Activated gamma-delta T cell treated with Interleukin-2 at 50 U/mL for 16 hours (primary cell): ENCODE measurements around the gene UNC79.

Experiments
- DNase-seq: peaks from one replicate; pipeline ENCODE4 v3.0.0-alpha.2; 2020

The UNC79 gene

DNA sequence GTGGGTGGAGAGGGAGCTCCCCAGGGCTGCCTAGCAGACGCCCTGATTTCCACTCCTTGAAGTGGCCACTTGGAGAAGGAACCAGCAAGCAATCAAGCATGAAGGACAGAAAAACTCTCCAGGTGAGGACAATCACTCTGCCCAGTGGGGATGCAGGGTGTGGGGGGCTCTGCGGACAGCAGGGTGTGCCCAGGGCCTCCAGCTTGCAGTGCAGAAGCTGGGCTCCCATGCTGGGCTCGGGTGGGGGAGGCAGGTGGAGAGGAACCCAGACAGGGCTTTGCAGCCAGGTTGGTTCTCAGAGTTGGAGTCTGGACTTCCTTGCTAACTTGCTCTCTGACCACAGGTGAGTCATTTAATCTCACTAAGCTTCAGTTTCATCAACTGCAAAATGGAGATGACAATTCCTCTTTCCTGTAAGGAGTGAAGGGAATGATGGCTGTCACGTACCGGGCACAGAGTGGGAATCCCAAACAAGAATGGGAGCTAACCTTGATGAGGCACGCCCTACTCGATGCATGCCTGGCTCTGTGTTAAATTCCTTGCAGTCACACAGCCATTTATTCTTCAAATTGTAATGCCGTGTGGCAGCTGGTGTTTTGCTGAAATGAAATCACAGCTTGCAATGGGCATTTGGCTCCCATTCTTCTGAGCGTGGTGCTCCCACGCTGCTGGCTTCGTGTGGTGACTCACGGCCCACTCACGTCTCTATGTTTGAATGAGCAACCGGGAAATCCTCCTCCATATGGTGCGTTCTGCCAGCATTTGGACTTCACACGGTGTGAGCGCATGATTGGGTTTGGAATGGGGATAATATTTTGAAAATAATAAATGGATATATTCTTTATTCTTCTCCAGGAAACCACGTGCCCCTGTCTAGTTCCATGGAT, 282.3 kb downstream of the UNC79 start:
- DNase-seq, result no peak

DNA sequence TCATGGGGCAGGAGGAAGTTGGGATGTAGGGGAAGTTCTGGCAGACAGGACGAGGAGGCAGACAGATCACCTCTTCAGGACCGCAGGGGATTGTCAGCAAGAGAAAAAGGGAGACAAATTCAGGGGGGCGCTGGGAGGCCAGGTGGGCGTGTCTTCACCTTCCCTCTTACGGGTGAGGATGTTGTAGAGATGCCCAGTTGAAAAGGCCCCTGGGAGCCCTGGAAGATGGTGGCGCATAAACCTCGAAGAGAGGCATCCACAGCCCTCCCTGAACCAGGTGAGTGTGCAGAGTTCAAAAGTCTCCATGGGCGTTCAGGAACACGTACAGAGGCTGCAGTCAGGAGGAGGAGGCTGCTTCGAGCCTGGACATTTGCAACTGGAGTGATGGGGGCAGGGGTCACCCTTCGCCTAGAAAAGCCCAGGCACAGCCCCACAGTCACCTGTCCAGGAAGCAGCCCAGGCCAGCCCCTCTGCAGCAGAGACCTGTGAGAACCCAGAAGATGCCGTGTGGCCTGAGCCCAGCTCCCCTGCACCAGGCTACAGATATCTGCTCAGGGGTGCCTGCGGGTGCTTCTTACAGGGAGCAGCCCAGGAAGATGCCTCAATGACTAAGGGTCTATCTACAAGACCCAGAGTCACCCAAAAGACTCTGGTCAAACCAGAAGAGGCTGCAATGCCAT, 283.1 kb downstream of the UNC79 start:
- DNase-seq, result no peak

DNA sequence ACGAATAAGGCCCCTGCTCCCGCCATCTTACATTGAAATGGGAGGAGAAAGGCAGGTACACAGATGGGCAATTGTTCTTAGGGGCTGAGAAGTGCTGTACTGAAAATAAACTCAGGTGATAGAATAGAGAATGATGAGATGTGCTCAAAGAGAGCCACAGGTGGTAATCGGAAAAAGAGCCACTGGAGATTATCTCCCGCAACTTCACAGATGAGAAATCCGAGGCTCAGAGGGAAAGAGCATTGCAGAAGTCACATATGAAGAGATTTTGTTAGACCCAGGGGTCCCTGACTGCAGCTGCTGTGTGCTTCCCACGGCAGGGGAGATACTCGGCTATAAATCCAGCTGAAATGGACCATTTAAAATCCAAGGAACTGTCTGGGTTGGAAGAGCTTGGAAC, 283.9 kb downstream of the UNC79 start:
- no peak for DNase-seq

DNA sequence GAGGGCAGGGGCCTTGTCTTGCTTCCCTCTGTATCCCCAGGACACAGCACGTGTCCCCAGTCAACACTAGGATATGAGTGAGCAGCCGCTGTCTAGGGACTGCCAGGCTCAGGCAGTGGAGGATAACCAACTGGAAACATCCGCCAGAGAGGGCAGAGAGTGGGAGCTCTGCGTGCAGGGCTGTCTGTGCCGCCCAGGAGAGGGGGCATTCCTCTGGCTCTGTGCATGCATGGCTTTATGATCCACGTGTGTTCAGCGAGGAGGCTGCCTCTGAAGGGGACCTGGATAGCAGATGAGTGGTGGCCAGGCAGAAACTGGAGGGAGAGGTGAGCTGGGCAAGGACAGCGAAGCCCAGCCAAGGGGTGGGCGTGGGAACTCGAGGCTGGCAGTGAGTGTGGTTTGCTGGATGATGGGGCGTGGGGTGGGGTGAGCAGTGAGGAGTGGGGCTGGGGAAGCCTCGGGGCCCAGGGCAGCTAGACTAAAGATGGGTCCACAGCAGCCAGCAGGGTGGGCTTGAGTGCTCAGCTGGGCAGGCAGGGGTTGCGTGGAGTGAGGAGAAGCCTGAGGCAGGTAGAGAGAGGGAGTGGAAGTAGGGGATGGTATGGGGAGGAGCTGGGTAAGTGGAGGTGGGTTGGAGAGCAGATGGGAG, 284.7 kb downstream of the UNC79 start:
- DNase-seq, result no peak

DNA sequence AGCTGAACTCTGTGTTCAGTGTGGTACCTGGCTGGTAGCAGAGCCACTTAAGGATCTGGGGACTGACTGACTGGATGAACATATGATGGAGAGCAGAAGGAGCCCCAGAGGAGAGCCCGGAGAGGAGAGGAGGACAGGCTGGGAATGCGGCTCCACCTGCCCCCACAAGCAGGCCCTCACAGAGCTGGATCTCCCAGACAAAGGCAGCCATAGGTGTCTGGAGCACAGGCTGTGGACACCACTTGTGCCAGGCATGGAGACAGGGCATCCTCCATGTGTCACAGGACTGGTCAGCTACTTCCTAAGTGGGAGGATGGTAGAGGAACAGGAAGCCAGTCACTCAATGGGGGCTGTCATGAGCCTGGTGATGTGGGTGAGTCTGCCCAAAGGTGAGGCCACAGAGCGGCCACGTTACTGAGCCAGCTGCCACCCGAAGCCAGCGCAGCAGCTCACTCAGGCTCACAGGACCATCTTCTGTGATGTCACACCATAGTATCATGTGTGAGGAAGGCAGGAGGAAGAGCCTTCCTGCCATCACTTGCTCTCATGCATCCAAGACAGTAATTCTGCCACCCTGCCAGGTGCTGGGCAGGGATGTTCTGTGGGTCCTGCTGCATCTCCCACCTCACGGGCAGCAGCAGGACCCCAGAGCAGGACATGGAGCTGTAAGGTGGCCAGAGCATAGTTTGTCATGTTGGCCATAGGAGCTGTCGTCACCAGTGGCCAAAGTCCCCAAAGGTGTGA, 285.4 kb downstream of the UNC79 start:
- DNase-seq, result no peak

DNA sequence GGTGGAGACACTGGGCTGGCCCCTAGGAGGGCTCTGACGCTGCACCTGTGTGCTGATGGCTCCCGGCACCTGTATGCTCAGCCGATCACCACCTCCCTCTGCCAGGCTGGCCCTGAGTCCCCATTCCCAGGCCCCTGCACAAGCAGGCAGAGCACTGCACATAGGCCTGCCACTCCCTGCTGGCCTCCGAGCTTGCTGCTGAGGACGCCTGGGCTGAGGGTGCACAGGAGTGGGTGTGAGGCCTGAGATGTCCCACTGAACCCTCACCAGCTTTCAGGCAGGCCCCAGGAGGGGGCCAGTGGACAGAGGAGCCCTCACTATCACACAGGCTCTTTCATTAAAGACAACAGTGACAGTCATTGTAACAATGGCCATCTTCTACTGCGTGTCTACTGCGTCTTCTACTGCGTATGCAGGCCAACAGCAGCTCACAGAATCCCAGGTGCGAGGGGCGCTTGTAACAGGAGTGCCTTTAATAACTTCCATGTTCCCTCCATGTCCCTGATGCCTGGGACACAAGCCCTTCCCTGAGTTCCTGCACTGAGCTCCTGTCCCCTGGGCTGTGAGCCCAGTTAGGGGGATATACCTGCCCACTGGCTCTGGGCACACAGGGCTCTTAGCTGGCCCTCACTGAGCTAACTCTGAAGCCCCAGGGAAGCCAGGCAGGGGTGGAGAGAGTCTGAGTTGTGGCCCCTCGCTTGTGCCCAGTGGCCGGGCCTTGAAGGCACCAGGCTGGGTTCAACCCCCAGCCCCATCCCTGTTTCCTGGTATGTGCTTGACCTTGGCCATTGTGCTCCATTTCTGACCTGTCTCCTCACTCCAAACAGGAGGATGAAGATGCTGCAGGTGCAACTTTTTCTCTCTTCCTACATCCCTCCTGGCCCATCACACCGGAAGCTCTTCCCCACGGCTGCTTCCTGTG, 286.3 kb downstream of the UNC79 start:
- no peak for DNase-seq

DNA sequence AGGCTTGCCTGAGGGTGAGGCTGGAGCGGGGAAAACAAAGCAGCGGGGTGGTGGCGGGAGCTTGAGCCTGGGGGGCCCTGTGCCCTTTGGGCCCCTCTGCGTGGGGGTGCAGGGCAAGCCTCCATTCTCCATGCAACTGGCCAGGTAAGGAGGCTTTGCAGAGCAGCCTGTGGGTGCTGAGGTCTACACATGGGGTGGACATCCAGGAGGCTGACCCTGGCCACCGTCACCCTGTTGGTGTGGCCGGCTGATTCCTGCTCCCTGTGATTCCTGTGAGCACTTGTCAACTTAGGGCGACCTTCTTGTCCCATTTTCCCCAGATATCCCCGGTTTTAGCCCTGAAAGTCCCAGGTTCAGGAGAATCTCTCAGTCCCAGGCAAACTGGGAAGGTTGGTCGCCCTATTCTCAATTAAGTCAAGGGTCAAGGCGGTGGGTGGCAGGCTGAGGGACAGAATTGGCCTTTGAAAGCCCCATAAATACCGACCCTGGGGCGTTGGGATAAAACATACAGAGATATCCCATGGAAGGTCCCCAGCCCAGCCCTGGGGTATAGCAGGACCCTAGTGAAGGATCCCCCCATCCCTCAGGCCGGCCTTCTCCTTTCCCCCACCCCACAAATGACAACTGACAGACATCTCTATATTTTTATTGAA, 287.1 kb downstream of the UNC79 start:
- no peak for DNase-seq

DNA sequence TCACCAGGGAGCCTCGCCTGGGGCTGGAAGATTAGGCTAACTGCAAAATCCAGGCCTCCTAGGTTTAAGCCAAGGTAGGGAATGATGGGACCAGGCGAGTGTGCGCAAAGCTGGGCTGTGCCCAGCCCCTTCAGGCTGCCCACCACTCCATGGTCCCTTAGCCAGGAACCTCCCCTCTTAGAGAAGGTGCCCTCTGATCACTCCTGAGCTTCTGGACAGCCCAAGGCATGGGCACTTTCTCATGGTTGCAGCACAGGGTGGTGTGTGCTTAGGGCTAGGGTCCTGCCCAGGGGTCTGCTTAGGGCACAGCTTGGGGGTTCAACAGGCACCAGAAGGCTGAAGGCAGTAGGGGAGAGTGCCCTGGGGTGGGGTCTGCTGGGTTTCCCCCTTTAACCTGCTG, 288.5 kb downstream of the UNC79 start:
- DNase-seq, result no peak

DNA sequence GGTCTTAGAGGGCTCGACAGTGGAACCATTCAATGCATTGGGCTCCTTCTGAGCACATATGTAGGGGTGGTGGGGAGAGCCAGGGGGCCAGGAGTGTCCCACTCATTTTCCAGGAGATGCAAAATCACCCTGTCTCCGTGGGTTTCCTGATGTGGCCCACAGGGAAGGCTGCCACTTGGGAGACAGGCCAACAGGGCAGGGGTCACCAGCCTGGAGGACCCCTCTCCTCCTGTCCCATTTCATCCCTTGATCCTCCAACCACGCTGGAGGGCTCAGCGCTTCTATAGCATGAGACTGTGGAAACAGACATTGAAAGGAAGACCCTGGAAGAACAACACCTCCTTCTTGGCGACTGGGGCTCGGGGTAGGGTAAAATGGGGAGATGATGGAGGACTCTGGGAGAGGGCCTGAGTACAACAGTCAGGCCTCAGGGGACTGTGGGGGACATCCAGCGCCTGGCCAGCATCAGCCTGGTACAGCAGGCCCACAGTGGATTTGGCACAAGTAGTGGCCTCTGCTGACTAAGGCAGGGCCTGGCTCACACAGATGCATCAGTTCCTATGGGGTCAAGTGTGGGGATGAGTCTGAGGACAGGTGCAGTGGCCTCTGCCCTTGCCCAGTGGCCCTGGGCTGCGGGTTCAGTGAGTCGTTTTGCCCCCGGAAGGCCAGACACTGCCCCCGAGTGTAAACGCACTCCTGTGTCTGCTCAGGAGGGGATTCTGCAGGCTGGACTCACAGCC, 289.5 kb downstream of the UNC79 start:
- DNase-seq, result no peak

DNA sequence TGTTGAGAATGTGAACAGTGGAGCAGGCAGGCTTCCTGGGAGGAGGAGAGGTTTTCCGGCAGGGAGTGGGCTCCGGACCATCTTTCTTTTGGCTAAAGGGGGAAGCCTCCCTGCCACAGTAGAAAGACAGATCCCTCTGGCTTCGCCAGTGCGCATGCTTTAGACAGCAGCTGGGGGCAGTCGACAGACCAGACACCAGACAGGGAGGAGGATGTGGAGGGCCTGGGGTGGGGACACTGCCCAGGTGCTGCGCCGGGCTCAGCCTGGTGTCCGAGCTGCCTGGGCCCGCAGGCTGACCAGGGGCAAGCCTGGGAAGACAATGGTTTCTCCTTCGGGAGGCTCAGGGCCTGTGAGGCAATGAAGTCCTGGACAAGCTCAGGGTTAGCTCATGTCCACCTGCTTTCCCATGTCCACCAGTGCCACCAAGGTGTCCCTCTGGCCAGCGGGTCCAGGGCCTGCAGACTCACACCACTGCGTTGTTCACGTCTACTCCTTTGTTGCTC, 290.3 kb downstream of the UNC79 start:
- no peak for DNase-seq

DNA sequence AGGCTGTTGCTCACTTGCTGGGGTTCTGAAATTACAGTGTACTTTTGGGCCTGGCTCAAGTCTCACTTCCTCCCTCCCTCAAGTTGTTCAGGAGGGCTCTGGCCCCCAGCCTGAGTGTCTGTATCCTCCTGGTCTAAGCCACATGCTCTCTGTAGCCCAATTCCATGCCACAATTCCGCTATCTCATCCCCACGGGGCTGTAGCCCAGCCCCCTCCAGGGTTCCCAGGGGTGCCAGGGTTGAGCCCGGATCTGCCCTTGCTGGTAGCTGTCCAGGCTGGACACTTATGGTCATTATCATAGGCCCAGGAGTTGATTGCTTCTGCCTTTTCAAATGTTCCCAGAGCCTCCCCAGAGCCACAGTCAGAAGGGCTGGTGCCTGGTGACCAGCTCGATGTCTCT, 292.3 kb downstream of the UNC79 start:
- DNase-seq, result no peak

DNA sequence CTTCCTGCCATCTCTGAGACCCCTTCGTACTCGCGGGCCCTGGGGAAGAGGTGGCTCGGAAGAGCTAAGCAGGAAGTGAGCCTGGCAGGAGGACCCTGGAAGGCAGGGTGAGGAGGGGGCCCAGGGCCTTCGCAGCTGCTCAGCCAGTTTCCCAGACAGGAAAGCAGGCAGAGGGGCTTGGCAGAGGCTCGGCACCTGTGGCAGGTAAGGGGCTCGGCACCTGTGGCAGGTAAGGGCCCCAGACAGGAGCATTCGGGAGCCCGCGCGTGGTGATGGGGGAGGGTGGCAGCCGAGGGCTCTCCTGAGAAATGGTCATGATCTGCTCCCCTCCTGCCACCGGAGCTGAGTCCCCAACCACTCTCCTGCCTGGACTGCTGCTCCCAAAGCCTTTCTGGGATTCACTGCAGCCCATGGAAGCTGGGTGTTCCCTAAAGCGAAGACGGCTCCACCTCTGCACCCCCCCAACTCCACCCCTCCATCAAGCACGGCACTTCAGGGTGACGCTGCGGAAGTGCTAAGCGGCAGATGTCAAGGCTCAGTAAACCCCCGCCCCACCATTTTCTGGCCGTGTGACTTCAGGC, 294.4 kb downstream of the UNC79 start:
- DNase-seq, result no peak

DNA sequence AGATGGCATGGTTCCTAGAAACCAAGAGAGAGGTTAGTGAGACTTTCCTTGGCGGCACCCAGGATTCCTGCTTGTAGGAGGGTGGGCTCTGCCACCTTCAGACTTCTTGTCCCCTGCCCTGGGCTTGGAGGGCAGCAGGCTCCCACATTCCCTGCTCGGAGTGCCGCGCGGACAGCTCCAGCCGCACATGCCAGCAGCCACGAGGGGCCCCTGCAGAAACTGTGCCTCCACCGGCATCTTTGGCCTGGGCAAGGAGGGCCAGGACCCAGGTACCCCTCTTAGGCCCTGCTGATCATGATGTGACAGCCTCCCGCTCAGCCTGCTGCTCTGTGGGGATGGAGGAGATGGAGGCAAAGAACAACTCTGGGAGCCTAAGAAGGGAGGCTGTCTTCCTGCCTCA, 295.3 kb downstream of the UNC79 start:
- no peak for DNase-seq

DNA sequence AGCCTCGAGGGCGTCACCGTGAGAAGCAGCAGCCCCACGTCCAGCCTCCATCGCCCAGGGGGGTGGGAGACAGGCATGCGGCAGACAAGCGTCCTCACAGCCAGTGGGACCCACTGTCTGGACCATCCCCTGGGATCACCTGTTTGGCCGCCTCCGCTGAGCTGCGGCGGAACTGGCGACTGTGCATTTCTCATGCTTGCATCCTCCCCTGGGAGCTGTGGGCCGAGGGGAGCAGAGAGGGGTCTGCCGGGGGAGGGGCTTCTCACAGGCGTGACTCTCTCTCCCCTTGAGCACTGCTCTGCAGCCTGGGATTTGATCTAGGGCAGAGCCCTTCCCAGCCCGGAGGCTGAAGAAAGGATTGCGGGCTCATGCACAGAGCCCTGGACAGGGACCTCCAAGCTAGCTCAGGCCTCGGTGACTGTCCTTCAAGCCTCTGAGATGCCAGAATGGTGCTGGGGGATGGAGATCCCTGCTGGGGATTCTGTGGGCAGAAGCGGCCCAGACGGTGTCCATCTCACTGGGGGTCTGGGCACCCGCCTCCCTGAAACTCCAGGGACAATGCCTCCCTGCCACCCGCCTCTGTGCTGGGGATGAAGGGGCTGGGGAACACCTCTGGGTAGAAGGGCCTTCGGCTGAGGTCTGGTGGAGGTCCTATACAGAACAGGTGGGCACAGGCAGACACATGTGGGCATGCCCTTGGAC, 296.5 kb downstream of the UNC79 start:
- no peak for DNase-seq

DNA sequence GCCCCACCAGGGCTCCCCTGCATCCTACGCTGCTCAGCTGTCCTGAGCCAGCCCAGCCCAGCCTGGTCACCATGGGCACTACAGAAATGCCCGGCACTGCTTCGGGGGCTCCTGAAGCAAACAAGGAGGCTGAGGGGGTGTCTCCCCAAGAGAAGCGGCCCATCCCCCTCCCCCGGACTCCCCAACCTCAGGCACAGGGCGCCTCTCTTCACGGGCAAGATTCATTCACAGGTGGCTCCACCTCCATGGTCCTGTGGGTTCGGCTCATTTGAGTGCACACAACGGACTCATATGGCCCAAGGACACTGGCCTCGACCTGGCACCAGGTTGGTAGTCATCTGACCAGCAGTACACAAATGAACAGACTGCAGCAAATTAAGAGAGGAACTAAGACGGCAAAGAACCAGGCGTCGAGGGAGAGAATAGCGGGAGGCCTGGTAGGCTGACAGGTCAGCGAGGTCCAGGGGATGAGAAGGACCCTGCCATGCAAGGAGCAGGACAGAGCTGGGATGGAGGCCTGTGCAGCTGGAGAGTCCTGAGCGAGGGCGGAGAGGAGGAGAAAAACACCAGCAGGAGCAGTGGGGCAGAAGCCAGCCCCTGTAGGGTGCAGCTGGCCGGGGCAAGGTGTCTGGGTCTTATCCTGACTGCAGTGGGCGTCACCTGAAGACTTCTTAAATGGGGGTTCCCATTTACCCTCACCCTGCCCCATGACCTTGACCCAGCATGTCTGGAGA, 297.3 kb downstream of the UNC79 start:
- DNase-seq, result no peak

DNA sequence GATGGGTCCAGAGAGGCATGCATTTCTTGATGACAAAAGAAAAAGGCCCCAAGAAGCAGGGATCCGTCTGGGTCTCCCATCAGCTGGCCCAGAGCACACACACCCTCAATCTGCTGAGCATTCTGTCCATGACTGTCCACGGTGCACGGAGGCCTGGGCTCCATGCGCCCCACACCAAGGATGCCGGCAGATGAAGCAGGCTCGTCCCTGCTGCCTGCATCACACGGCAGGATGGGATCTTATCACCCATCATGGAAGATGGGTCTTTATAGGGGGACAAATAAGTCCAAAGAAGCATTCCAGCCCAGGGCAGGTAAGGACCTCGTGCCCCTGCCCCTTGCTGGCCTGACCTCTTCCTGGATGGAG, 297.9 kb downstream of the UNC79 start:
- no peak for DNase-seq

DNA sequence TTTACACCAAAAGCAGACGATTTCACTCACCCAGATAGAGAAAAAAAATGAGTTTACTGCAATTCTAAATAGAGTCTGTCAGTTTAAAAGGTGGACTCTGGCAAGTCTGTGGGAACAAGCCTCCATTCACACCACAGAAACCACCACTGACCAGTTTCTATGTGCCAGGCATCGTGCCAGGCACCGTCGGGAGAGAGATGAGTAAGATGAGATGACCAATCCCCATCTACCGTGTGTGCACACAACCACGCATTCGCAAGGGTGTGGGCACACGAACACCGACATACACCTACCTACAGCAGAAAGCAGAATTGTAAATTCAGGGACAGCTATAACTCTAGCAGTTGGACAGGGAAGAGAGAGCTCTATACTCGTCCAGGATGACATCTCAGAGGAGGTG, 299.3 kb downstream of the UNC79 start:
- DNase-seq, result no peak

DNA sequence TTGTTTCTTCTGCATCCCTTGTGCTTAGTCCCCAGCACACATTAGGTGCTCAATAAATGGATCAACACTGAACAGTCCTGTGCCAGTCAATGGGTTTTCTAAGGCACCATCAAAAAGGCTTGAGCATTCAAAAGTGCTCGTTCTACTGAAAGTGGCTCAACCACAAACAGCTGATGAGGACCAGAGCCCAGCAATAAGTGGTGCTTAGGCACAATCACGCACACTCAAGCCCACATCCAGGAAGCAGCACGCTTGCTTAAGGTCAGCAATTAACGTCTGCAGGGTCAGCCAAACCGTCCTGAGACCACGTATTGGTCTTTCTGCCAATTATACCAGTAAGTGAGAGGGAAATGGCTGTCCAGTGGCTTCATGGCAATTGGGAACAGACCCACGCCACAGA, 301.0 kb downstream of the UNC79 start:
- DNase-seq, result no peak

DNA sequence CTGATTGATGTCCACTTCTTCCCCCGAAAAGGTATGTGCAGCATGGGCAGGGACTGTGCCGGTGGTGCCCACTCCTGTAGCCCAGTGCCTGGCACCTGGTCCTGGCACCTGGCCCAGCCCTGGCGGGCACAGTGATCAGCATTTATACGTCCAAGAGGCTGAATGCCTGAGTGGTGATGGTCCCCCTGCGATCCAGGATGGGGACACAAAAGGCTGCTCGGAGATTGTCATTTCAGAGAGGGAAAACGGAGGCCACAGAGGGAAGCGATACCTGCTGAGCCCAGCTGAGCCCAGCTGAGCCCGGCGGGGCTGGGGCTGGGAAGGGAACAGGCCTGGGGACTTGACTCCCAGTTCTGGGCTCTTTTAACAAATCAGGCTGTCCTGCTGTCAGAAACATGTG, 301.8 kb downstream of the UNC79 start:
- no peak for DNase-seq
